COLO668 (cell line): Measurements from ENCODE around the gene ATP10D.

ENCODE experiments used
- DNase-seq: peaks from one replicate; lab custom pipeline; 2025; ENCODE audit not compliant: unreplicated experiment; lab: John Stamatoyannopoulos, UW

ATP10D gene

GRCh38 chr4:47577779-47578553, 92.9 kb downstream of the ATP10D start:
- DNase-seq = no peak

GRCh38 chr4:47579235-47579634, 94.2 kb downstream of the ATP10D start:
- DNase-seq = no peak

GRCh38 chr4:47590325-47590724, 105.2 kb downstream of the ATP10D start:
- DNase-seq = no peak

- DNase-seq = no peak
Observed at GRCh38 chr4:47597696-47598095, 112.6 kb downstream of the ATP10D start.

- DNase-seq = no peak
Observed at GRCh38 chr4:47598320-47598719, 113.2 kb downstream of the ATP10D start.

- DNase-seq = no peak
Observed at GRCh38 chr4:47598896-47599295, 113.8 kb downstream of the ATP10D start.

GRCh38 chr4:47606482-47606881, 121.4 kb downstream of the ATP10D start:
- DNase-seq = no peak

- no peak for DNase-seq
Observed at GRCh38 chr4:47612116-47613023, 127.3 kb downstream of the ATP10D start.

GRCh38 chr4:47615385-47615784, 130.3 kb downstream of the ATP10D start:
- no peak for DNase-seq

- no peak for DNase-seq
Observed at GRCh38 chr4:47617607-47618006, 132.5 kb downstream of the ATP10D start.

- no peak for DNase-seq
Observed at GRCh38 chr4:47619691-47620090, 134.6 kb downstream of the ATP10D start.

- DNase-seq = no peak
Observed at GRCh38 chr4:47621181-47621580, 136.1 kb downstream of the ATP10D start.

GRCh38 chr4:47624031-47624441, 139.0 kb downstream of the ATP10D start:
- no peak for DNase-seq

- DNase-seq = no peak
Observed at GRCh38 chr4:47631161-47631560, 146.1 kb downstream of the ATP10D start.

- no peak for DNase-seq
Observed at GRCh38 chr4:47639531-47639930, 154.5 kb downstream of the ATP10D start.

GRCh38 chr4:47640911-47641310, 155.8 kb downstream of the ATP10D start:
- DNase-seq = no peak

GRCh38 chr4:47641755-47642154, 156.7 kb downstream of the ATP10D start:
- DNase-seq = no peak

GRCh38 chr4:47642191-47642830, 157.2 kb downstream of the ATP10D start:
- DNase-seq = no peak
